Dermis microvascular lymphatic vessel endothelial cell (primary cell): Measurements from ENCODE around the gene SLAMF6. TPM values are rescaled to one million over a fixed set of nuclear protein-coding genes. Genes with fewer than 3 reads are reported as not detected.

Experiments
- total RNA-seq: library from RNA; depleted of rRNA; stranded (reverse); fragments of >200 nt; gene quantifications from 2 replicates; pipeline ENCODE4 v1.2.1, GENCODE V29; 2014

The SLAMF6 gene
- total RNA-seq, 1 donor from 2014 or later = not detected

Other genes starting within 250 kb of the SLAMF6 start
- gene PEX19, start 238.1 kb downstream of the SLAMF6 start, total RNA-seq = 24.9 and 29.3 TPM in 2 replicates
- 214 and 248 TPM in 2 replicates for gene COPA, start 180.0 kb downstream of the SLAMF6 start, total RNA-seq
- 50.7 and 80.0 TPM in 2 replicates for gene NCSTN, start 179.9 kb downstream of the SLAMF6 start, total RNA-seq
- under 0.01 TPM in 1 of 2 replicates, not detected in the other for gene NHLH1, start 156.2 kb downstream of the SLAMF6 start, total RNA-seq
- not detected in 2 replicates for gene VANGL2, start 122.7 kb downstream of the SLAMF6 start, total RNA-seq
- gene CD84, start 56.2 kb upstream of the SLAMF6 start, total RNA-seq = not detected in 2 replicates
- under 0.01 and 0.13 TPM in 2 replicates for gene SLAMF1, start 123.8 kb upstream of the SLAMF6 start, total RNA-seq
- gene CD48, start 188.6 kb upstream of the SLAMF6 start, total RNA-seq = not detected in 2 replicates
- not detected in 2 replicates for gene SLAMF7, start 216.0 kb upstream of the SLAMF6 start, total RNA-seq